ENCODE measurements around the gene AMACR.

The AMACR gene

DNA sequence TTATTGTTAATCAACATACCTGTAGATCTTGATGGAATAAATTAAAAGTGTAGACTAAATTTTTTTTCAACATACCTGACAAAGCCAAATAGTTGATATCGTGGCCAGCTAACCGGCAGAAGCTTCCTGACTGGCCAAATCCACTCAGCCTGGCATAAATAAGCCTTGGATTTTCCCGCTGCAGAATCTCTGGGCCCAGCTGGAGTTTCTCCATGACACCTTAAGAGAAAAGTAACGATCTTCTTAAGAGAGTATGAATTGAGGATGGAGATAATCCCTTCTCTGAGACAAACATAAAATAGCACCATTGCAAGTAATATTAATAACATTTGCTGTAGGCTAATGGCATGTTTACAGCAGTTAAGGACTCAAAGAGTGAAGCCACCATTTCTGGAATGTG is 2.2 kb downstream of the AMACR start:
- no peak for DNase-seq (ENCODE audit: low read depth)

DNA sequence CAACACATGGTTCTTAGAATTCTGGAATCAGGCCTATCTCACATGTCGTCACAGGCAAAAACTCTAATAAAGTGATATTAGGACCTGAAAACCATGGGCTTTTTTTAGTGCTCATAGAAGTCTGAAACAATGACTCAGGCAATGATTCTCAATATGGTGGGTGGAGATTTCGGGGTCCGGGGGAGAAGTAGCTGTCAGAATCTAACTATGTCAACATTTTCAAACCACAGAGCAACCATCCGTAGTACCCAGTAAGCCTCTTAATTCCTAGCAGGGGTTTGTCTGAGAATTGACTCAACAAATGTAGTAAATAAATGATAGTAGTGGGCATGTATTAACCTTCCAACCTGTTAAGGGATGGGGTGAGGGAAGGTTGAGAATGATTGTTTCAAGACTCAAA is 2.6 kb downstream of the AMACR start:
- DNase-seq (ENCODE audit: low read depth): no peak

- no peak for DNase-seq (ENCODE audit: low read depth)
Observed at GRCh38 chr5:34003941-34004340, 3.9 kb downstream of the AMACR start.

GRCh38 chr5:34002629-34003328 is 5.1 kb downstream of the AMACR start:
- DNase-seq (ENCODE audit: low read depth): no peak

DNA sequence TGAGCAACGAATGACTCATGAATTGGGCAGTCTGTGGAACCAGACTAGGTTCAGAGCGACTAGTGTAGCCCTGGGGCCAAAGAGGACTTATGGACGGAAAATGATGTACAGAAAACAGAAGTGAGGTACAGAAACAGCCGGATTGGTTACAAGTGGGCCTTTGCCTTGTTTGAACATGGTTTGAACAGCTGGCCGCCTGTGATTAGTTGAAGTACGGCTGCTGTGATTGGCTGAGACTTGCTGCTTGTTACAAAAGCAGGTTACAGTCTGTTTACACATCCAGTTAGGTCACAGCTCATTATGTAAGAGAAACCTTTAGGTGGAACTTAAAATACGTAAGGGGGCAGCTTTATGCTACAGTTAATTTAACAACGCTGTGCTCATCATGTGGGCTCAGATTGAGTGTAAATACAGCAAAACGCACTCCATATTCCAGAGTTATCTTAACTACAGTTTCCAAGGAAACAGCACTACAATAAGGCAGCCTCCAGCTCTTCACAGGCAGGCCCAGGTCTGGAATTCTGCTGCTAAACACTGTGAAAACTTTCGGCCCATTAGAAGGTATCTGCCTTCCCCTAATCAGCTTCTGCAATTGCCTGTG is 6.5 kb downstream of the AMACR start:
- DNase-seq (ENCODE audit: low read depth): no peak

GRCh38 chr5:33999978-34000377 is 7.9 kb downstream of the AMACR start:
- DNase-seq (ENCODE audit: low read depth): no peak

DNA sequence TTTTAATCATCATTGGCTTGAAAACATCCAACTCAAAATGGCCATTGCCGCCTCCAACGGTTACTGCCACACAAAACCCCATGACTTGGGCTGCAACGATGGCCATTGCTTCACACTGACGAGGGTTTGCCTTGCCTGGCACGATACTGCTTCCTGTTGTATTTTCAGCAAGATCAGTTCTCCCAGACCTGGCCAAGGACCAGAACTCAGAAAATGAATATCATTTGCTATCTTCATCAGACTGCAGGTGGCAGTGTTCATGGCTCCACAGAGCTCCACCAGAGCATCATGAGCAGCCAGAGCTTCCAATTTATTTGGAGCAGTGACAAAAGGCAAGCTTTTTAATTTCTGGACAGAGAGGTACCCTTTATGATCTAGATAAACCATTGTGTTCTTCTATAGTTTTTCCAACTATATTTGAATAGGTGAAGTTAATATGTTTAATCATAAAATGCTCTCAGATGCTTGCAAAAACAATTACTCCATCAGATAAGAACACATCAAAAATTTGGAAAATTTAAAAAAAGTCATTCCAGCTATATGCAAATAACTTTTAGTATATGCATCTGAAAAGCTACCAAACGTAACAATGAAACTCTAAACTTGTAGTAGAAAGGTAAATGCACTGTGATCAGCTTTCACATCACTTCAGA is 10.4 kb downstream of the AMACR start:
- DNase-seq (ENCODE audit: low read depth): no peak

DNA sequence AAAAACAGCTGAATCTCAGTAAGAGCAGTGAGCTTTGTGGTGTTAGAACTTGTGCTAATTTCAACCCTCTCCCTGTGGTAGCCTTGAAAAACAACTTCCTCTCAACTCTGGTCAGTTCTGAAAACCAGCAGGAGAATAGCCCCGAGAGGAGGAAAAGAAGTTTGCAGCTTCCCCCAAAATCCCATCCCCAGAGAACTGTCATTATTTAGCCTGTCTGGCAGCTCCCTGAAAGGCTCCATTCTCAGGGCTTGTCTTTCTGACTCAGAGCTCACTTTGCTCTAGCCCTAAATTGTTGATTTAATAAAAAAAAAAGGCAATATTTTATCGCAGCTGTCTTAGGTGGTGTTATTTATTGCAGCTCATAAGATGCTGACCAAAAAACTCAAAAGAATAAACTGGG is 12.0 kb downstream of the AMACR start:
- no peak for DNase-seq (ENCODE audit: low read depth)

DNA sequence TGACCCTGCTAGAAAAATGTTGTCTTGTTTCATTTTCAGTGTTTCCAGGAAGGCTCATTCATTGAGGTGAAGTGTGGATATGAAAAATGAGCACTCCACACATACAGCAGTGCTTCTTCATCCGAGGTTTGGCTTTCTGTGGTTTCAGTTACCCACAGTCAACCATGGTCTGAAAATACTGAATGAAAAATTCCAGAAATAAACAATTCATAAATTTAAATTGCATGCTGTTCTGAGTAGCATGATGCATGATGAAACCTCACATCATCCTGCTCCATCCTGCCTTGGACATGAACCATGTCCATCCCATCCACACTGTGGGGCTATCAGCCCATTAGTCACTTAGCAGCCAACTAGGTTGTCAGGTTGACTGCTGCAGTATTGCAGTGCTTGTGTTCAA is 13.0 kb downstream of the AMACR start:
- DNase-seq (ENCODE audit: low read depth): no peak

DNA sequence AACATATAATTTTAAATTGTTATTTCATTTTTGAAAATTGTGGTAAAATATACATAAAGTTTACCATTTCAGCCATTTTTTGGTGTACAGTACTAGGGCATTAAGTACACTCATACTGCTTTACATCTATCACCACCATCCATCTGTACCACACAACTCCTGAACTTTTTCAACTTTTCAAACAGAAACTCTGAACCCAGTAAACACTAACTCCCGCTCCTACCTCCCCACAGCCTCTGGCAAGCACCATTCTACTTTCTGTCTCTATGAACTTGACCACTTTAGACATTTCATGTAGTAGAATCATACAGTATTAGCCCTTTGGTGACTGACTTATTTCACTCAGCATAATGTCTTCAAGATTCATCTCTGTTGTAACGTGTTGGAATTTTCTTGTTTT is 15.0 kb downstream of the AMACR start:
- no peak for DNase-seq (ENCODE audit: low read depth)

GRCh38 chr5:33985447-33985846 is 22.4 kb downstream of the AMACR start:
- no peak for DNase-seq (ENCODE audit: low read depth)

- DNase-seq (ENCODE audit: low read depth): no peak
Observed at GRCh38 chr5:33984671-33985124, 23.2 kb downstream of the AMACR start, which contains the start of gene SLC45A2. SLC45A2 (minus strand) TSS chr5:33984693; CDS start chr5:33984583, 110 bp downstream.

- DNase-seq (ENCODE audit: low read depth): no peak
Observed at GRCh38 chr5:33984178-33984577, 23.7 kb downstream of the AMACR start.

- no peak for DNase-seq (ENCODE audit: low read depth)
Observed at GRCh38 chr5:33981408-33982162, 26.3 kb downstream of the AMACR start.

GRCh38 chr5:33980030-33980429 is 27.8 kb downstream of the AMACR start:
- no peak for DNase-seq (ENCODE audit: low read depth)

DNA sequence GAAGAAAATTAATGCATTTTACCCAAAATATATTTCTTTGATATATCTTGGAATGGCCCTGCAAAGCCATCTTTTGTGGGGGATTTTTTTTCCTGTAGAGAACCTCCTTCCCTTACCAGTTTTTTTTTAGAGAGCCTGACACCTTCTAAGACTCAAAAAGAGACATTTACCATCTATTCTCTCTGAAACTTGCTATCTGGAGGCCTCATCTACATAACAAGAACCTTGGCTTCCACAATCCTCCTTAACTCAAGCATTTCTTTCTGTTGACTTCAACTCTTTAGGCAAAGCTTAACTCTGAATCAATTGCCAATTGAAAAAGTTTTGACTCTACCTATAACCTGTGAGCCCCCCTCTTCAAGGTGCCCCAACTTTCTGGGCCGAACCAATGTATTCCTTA is 29.5 kb downstream of the AMACR start:
- no peak for DNase-seq (ENCODE audit: low read depth)

- DNase-seq (ENCODE audit: low read depth): no peak
Observed at GRCh38 chr5:33976307-33976706, 31.5 kb downstream of the AMACR start.

GRCh38 chr5:33975852-33976251 is 32.0 kb downstream of the AMACR start:
- no peak for DNase-seq (ENCODE audit: low read depth)

DNA sequence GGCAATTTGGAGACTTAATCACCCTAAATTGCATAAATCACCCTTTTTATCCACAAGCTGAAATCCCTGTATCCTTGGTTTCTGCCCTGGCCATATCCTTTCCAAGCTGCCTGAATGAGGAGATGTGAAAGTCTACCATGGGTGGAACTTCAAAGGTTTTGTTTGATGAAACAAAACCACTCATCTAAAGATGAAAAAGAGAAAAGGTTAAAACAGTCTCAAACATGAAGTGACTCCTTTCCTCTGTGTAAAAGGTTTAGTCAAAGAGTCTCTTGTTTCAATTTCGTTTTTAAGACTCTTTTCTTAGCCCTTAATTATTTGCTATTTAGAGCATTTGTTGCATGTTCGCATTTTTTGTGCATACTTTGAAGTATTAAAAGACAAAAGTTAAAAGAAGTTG is 34.6 kb downstream of the AMACR start:
- no peak for DNase-seq (ENCODE audit: low read depth)

DNA sequence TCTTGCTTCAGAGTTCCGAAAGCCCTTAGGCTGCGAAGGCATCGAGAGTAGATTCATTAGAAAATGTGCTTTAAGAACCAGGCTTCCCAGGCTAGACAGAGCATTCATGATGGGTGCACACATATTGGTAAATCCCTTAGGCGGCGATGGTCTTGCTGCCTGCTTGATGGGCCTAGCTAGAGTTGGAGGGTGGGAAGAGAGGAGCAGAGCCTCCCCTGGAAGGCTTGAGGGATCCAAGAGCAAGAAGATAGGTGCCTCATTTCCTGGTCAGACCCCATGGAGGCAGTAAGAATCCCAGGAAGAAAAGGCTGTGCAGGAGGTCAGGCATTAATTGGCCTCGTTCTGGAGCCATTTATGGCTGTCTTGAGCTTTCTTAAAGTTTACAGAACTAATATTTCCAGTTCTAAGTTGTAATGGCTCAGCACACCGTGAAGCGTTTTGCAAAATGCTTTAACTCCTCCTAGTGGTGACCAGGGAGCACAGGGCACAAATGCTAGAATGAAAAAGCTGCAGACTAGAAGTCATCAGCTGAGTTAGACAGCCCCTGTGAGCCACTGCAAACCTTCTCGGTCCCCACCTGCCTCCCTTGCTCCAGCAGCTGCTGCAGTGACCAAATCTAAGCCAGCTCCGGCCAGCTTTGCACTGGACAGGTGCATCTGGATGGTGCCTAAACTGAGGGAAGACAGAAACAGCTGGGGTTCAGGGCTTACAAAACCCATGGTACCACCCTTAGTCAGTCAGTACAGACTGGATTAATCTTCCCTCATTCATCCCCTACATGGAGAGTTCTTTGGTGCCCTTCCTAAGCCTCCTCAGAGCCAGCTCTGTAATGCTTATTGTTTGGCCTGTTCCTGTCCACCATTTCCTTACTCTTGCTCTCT is 38.0 kb downstream of the AMACR start:
- DNase-seq (ENCODE audit: low read depth): no peak

DNA sequence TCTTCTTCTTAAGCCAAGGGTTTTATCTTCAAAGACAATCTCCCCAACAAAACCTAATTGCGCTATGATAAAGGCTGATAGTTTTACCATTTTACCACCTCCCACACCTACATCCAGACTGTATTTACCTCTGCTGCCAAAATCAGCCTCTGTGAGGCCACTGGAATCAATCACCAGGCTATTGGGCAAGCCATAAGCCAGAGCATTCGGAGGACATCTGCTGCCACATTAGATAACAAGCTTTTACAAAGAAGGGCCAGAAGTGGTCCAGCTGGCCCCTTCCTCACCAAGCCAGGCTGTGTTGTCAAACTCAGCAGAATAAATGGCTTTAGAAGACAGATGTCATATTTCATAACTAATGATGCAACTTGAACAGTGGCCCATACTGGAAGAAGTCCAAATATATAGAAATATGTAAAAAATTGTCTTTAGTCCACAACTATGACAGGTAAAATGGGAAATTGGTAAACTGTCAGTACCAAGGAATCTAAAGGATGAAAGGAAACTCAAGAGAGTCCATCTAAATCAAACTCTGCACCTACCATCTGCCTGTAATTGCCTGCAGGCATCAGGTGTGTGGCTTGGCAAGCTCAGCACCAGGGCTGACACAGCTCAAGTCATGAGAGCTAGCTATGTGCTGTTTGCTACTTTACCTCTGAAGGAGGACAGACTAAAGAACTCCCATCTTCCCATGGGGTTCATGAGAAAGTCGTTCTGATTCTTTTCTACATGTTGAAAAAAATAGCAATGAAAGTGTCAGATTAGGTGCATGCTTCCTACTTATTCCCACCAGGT is 39.4 kb downstream of the AMACR start:
- no peak for DNase-seq (ENCODE audit: low read depth)
